ENCODE measurements around the gene SF1.

- TF ChIP-seq CTCF (IDR thresholded peaks at IDR 0.05): peak; percentile 6 to 51 (median 27)
- TF ChIP-seq POLR2A (IDR thresholded peaks at IDR 0.05): no peak
- TF ChIP-seq POLR2AphosphoS5 (IDR thresholded peaks at IDR 0.05; ENCODE audit: insufficient read depth in 1 of 2, low read depth in 1 of 2): peak in 1 of 2 donors; percentile 34
Measured at GRCh38 chr11:64743591-64744543, 34.5 kb downstream of the SF1 start, which contains the start of gene RASGRP2.

Measured in vagina (tissue), 2 donors.